ENCODE measurements around the gene RPL22.

Gene RPL22

GRCh38 chr1:6200188-6200809 lies 904 bp upstream of the RPL22 start:
- DNase-seq (ENCODE audit: low read depth, low spot score) = no peak

- DNase-seq (ENCODE audit: low read depth, low spot score) = no peak
These were observed 623 bp downstream of the RPL22 start for GRCh38 chr1:6198646-6199297.

GRCh38 chr1:6197746-6198427 lies 1.5 kb downstream of the RPL22 start:
- no peak for DNase-seq (ENCODE audit: low read depth, low spot score)

DNA sequence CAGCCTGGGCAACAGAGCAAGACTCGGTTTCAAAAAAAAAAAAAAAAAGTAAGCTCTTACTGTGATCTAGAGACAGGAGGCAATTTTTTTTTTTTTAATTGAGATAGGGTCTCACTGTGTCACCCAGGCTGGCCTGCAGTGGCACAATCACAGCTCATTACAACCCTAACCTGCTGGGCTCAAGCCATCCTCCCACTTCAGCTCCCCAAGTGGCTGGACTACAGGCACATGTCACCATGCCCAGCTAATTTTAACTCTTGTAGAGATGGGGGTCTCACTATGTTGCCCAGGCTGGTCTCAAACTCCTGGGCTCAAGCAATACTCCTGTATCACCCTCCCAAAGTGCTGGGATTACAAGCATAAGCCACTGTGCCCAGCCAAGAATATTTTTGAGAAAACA lies 7.4 kb downstream of the RPL22 start:
- DNase-seq (ENCODE audit: low read depth, low spot score) = no peak

GRCh38 chr1:6188466-6188865 lies 10.9 kb downstream of the RPL22 start:
- no peak for DNase-seq (ENCODE audit: low read depth, low spot score)

DNA sequence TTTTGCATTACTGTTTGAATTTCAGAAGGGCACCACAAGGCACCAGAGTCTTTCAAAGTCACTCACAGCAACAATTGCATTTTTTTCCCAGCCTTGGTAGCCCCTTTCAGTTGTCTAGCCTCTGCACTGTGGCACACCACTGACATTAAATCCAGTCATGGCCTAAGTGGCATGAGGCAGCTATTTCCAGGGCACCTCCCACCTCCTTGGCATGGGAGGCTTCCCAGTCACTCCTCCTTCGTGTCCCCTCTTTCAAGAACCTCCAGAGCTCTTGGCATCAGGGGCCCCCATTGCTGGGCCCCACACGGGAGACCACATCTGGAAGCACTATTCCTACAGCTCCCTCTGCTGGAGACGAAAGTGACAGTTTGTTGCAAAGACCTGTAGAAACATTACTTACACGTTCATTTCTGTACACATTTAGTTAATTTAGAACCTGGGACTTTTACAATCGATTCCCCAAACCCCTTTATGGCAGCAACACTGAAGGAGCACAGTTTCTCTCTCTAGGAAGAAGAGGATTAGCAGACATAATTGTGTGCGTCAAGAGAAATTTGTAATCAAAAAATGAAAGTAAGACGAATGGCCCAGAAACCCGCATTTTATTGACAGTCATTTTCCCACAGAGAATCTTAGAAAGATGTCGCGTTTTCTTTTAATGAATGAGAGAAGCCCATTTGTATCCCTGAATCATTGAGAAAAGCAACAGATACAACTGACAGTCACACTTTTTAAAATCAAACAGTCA lies 13.6 kb downstream of the RPL22 start:
- DNase-seq (ENCODE audit: low read depth, low spot score) = no peak

- DNase-seq (ENCODE audit: low read depth, low spot score) = no peak
These were observed 14.2 kb downstream of the RPL22 start for GRCh38 chr1:6185151-6185550.

GRCh38 chr1:6184083-6184783 lies 15.2 kb downstream of the RPL22 start:
- DNase-seq (ENCODE audit: low read depth, low spot score) = no peak

GRCh38 chr1:6183520-6183989 lies 15.8 kb downstream of the RPL22 start:
- no peak for DNase-seq (ENCODE audit: low read depth, low spot score)

DNA sequence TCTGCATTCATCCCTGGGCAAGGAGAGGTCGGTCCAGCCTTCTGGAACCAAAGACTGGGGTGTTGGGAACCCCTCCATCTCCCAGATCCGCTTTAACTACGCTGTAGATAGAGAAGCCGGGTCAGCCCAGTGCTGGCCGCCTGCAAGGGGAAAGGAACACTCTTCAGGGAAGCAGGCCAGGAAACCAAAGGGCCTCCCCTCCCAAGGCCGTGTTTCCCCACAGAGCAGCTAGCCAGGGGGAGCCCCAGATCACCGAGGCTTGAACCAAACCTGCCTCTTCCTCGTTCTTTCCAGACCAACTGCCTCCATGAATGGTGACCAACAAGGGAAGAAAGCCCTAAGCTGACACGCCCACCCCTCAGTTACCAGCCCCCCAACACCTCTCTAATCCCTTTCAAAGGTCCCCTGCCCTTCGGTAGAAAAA lies 18.0 kb downstream of the RPL22 start:
- DNase-seq (ENCODE audit: low read depth, low spot score) = no peak

DNA sequence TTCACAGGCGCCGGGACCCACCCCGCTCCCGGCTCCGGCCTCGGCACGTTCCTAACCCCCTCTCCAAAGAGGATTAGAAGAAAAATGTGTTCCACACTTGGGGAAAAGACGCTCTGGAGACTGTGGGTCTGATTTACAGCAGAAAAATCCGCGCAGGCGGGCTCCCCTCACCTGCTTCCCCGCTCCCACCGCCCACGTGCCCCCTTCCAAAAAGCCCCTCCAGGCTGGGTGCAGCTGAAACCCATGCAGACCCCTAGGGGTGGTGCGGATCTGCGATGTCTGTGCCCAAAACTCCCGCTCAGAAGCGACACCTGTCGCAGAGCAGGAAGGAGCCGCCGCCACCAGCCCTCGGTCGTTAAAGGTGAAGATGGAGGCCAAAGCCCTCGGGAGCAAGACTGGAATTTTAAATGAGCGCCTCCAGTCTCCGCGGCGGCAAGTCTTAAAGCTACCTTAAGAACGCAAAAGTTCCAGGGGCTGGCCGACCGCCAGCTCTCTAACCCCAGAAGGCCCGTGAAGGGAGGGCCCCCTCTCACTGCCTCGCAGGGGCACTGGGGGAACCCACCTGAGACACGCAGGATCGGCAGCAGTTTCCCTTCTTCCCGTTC lies 18.6 kb downstream of the RPL22 start:
- DNase-seq (ENCODE audit: low read depth, low spot score) = no peak

GRCh38 chr1:6180268-6180706 lies 19.1 kb downstream of the RPL22 start, which contains the start of gene CHD5:
Gene CHD5, minus strand, starts transcription at chr1:6180321. Its CDS starts 298 bp downstream, at chr1:6180023.
- DNase-seq (ENCODE audit: low read depth, low spot score) = no peak

GRCh38 chr1:6179564-6180175 lies 19.7 kb downstream of the RPL22 start:
- DNase-seq (ENCODE audit: low read depth, low spot score) = no peak

- DNase-seq (ENCODE audit: low read depth, low spot score) = no peak
These were observed 20.4 kb downstream of the RPL22 start for GRCh38 chr1:6178751-6179563.

DNA sequence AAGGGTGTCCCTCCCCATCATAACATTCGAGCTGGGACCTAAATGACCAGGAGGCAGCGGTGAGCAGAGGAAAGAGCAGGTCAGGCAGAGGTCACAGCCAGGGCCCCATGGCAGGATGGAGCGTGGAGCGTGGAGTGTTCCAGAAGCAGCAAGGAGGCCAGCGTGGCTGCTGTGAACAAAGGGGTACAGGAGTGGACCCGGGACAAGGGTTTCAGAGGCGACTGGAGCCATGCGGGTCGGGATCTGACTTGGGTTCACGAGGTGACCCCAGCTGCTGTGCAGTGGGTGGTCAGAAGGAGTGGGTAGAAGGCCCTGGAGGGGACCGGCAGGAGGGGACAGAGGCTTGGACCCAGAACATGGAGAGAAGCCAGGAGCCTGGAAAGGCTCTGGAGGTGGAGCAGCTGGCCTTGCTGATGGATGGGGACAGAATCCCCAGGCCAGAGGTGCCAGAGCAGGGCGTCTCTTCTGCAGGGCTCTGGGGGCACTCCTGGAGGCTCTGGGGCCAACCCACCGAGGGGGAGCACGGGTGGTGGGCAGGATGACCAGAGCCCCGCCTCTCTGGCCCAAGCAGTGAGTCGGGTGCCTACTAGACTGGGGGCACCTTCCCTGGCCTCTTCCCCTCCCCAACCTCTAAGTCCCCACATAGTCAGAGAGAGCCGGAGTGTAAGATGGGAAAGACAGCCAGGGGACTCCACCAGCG lies 21.6 kb downstream of the RPL22 start:
- DNase-seq (ENCODE audit: low read depth, low spot score) = no peak

GRCh38 chr1:6176779-6177178 lies 22.6 kb downstream of the RPL22 start:
- DNase-seq (ENCODE audit: low read depth, low spot score) = no peak

- DNase-seq (ENCODE audit: low read depth, low spot score) = no peak
These were observed 24.0 kb downstream of the RPL22 start for GRCh38 chr1:6175411-6175828.

DNA sequence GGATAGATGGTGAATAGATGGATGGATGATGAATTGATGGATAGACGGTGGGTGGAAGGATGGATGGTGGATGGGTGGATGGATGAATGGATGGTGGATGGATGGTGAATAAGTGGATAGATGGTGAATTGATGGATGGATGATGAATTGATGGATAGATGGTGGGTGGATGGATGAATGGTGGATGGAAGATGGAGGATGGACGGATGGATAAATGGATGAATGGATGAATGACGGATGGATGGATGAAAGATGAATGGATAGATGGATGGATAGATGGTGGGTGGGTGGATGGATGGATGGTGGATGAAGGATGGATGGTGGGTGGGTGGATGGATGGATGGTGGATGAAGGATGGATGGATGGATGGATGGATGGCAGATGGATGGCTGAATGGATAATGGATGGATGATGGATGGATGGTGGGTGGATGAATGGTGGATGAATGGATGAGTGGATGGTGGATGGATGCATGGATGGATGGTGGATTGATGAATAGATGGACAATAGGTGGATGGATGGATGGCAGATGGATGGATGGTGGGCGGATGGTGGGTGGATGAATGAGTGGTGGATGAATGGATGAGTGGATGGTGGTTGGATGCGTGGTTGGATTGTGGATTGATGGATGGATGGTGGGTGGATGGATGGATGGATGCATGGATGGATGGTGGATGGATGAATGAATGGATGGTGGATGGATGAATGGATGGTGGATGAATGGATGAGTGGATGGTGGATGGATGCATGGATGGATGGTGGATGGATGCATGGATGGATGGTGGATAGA lies 24.6 kb downstream of the RPL22 start:
- no peak for DNase-seq (ENCODE audit: low read depth, low spot score)

All from iPS DF 19.7 (cell line).